Activated naive CD4-positive, alpha-beta T cell treated with Interleukin-2 at 50 U/mL for 16 hours (primary cell): Measurements from ENCODE around the gene ADCY7.

ENCODE experiments used
- DNase-seq: peaks from one replicate; pipeline ENCODE4 v3.0.0-alpha.2; 2020

ADCY7 gene

GRCh38 chr16:50269061-50269705 lies 2.8 kb downstream of the ADCY7 start:
- no peak for DNase-seq

- no peak for DNase-seq
Measured at GRCh38 chr16:50269769-50270509, 3.6 kb downstream of the ADCY7 start.

- DNase-seq = no peak
Measured at GRCh38 chr16:50270510-50271147, 4.3 kb downstream of the ADCY7 start.

- no peak for DNase-seq
Measured at GRCh38 chr16:50271148-50272041, 5.0 kb downstream of the ADCY7 start.

GRCh38 chr16:50272111-50272571 lies 5.8 kb downstream of the ADCY7 start:
- DNase-seq = no peak

GRCh38 chr16:50272687-50273381 lies 6.5 kb downstream of the ADCY7 start:
- DNase-seq = no peak

- no peak for DNase-seq
Measured at GRCh38 chr16:50273382-50273690, 7.0 kb downstream of the ADCY7 start.

- DNase-seq = peak; percentile 59
Measured at GRCh38 chr16:50273888-50274325, 7.6 kb downstream of the ADCY7 start.

- DNase-seq = peak; percentile 53
Measured at GRCh38 chr16:50274326-50275097, 8.2 kb downstream of the ADCY7 start.

- no peak for DNase-seq
Measured at GRCh38 chr16:50275098-50275415, 8.7 kb downstream of the ADCY7 start.

- no peak for DNase-seq
Measured at GRCh38 chr16:50275428-50276325, 9.3 kb downstream of the ADCY7 start.

GRCh38 chr16:50276326-50276640 lies 9.9 kb downstream of the ADCY7 start:
- no peak for DNase-seq

- DNase-seq = no peak
Measured at GRCh38 chr16:50276801-50277555, 10.6 kb downstream of the ADCY7 start.

GRCh38 chr16:50278251-50278650 lies 11.9 kb downstream of the ADCY7 start:
- DNase-seq = no peak

- no peak for DNase-seq
Measured at GRCh38 chr16:50279504-50279865, 13.1 kb downstream of the ADCY7 start.

- no peak for DNase-seq
Measured at GRCh38 chr16:50280932-50281331, 14.6 kb downstream of the ADCY7 start.

GRCh38 chr16:50281391-50282009 lies 15.1 kb downstream of the ADCY7 start:
- no peak for DNase-seq

GRCh38 chr16:50282010-50282538 lies 15.7 kb downstream of the ADCY7 start:
- peak; percentile 53 for DNase-seq

- DNase-seq = no peak
Measured at GRCh38 chr16:50282955-50283631, 16.7 kb downstream of the ADCY7 start.
